ENCODE data around the gene NDUFA5. TPM values are rescaled to one million over a fixed set of nuclear protein-coding genes. Genes with fewer than 3 reads are reported as not detected.

NDUFA5 gene
- total RNA-seq, 1 donor from 2014 or later: 35.1 TPM

DNA sequence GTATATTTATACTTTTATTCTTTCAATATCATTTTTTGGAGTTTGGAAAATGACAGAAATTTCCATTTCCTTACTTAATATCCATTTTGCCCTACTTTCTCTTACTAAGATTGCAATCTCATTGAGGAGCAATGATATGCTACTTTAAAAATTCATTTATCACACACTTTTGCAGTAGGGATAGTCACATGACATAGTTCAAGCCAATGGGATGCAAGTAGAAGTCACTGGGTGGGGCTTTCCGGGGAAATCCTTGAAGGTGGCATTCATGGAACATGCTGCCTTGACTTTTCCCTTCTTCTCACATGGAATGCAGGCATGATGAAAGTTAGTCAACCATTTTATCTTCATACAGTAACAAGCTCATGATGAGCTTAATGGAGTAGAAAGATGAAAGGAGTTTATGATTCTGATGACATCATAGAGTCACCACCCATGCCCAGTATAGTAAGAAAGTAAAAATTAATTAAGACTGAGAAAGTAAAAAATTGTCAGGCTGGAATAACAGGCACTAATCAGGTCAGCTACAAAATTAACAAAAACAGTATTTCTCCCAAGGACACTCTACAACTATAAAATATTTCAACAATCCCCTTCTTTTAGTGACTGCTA lies 56.6 kb downstream of the NDUFA5 start:
- ATAC-seq: no peak

DNA sequence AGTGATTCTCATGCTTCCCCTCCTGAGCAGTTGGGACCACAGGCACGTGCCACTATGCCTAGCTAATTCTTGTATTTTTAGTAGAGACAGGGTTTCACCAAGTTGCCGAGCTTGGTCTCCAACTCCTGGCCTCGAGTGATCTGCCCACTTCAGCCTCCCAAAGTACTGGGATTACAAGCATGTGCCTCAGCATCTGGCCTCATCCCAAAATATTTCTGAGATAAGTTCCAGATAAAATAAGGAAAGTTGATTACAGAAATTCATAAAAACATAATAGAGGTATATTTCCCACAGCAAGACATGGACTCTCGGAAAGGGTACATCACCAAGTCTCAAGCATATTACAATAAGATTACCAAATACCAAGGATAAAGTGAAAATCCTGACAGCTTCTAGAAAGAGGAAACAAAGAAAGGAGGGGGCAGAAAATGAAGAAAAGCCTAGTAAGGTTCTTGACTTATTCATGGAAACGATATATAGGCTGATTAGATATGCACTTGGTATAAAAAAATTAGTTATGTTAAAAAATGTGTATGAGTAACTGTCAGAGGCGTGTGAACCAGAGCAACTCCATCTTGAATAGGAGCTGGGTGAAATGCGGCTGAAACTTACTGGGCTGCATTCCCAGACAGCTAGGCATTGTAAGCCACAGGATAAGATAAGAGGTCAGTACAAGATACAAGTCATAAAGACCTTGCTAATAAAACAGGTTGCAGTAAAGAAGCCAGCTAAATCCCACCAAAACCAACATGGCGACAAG lies 58.2 kb downstream of the NDUFA5 start:
- ATAC-seq: no peak

DNA sequence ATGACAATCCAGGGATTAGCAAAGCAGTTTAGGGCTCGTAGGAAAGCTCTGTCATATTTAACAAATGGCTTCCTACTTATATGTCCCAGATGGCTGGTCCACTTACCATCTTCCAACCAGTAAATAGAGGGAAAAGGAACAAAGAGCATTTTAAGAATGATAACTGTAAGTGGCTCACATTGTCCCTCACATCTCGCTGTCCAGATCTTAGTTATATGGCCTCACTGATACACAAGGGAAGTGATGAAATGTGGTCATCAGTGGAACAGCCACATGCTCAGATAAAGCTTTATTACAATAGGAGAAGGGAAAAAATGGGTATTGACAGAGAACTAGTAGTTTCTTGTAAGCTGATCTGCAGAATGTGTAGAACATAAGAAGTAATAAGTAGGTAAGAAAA lies 59.0 kb downstream of the NDUFA5 start:
- no peak for ATAC-seq

GRCh38 chr7:123498031-123498430 lies 59.6 kb downstream of the NDUFA5 start:
- no peak for ATAC-seq

DNA sequence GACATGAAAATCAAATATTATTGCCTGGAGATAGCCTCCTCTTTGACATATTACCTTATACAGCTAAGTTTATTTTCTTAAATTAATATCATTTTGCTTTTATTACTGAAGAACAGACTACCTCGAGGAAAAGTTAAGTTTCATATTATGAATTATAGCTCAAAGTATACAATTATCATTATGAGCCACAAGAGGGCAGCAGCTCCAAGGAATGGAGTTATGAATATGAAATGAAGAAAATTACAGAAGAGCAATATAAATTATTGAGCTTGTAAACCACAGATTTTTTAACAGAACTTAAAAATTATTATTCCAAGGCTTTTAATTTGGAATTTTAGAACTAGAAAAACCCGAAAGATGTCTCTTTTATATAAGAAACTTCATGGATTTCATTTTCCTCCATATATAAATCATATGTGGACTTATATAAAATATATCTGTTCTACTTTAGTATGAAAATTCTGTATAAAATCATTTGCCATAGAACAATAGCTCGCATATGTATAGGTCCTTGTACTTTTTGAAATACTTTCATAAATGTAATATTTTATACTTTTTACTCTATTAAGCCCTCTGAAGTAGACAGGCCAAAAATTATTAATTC lies 63.3 kb downstream of the NDUFA5 start:
- no peak for ATAC-seq

DNA sequence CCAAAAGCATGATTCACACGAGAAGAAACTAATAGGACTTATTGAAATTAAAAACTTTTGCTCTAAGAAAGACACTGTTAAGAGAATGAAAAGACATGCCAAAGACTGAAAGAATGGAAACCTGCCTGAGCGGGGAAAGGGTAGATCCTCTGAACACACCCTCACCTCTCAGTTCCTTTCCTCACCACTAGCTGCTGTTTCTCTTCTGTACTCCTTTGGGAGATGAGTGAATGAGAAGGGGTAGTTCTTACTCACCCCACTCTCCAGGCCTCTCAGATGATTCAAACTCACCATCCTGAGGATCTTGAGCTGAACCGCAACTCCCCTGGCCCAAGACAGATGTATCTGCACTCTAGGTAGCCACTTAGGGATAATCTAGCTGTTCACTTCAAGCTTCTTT lies 65.1 kb downstream of the NDUFA5 start:
- ATAC-seq: no peak

Other genes starting within 250 kb of the NDUFA5 start
- gene IQUB, start 23.2 kb downstream of the NDUFA5 start, total RNA-seq: not detected
- gene ASB15, start 44.0 kb upstream of the NDUFA5 start, total RNA-seq: not detected
- gene LMOD2, start 98.0 kb upstream of the NDUFA5 start, total RNA-seq: not detected
- gene WASL, start 191.2 kb upstream of the NDUFA5 start, total RNA-seq: 31.2 TPM

Data from esophagus mucosa (tissue), 1 donor.